Measurements from ENCODE around the gene PRIM2.
"Not testable (repeated sequence)": the region's sequence is repeated elsewhere in the genome, so short reads cannot be mapped to it uniquely, and the experiment has no call there.

DNA sequence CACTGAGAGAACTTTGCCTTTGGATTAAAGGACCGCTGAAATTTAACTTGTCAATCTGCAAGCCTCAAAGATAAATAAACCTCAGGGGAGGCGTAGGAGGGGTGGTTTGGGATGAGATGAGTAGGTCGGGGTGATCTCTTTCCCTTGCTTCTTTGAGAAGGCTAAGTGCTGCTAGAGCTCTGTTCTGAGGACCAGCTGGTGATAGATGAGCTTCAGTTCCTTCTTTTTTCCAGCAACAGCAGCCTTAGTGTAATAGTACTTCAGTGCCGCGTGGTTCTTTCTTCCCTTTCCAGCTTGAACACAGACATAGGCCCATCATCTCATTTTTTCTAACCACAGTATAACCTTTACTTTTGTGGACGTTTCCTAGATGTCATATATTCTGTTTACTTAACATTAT is 33.0 kb downstream of the PRIM2 start:
- TF ChIP-seq, protein P1, sequence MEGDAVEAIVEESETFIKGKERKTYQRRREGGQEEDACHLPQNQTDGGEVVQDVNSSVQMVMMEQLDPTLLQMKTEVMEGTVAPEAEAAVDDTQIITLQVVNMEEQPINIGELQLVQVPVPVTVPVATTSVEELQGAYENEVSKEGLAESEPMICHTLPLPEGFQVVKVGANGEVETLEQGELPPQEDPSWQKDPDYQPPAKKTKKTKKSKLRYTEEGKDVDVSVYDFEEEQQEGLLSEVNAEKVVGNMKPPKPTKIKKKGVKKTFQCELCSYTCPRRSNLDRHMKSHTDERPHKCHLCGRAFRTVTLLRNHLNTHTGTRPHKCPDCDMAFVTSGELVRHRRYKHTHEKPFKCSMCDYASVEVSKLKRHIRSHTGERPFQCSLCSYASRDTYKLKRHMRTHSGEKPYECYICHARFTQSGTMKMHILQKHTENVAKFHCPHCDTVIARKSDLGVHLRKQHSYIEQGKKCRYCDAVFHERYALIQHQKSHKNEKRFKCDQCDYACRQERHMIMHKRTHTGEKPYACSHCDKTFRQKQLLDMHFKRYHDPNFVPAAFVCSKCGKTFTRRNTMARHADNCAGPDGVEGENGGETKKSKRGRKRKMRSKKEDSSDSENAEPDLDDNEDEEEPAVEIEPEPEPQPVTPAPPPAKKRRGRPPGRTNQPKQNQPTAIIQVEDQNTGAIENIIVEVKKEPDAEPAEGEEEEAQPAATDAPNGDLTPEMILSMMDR (IDR thresholded peaks at IDR 0.05), result not testable (repeated sequence)
- not testable (repeated sequence) for TF ChIP-seq POLR2A, EP300 (IDR thresholded peaks at IDR 0.05)
